ENCODE measurements around the gene COL26A1.
A peak's percentile ranks its signal among the peaks of the same experiment; 100 is the strongest.

The COL26A1 gene

GRCh38 chr7:101373812-101374614, 11.3 kb downstream of the COL26A1 start:
- no peak for DNase-seq (ENCODE audit: low spot score)

DNA sequence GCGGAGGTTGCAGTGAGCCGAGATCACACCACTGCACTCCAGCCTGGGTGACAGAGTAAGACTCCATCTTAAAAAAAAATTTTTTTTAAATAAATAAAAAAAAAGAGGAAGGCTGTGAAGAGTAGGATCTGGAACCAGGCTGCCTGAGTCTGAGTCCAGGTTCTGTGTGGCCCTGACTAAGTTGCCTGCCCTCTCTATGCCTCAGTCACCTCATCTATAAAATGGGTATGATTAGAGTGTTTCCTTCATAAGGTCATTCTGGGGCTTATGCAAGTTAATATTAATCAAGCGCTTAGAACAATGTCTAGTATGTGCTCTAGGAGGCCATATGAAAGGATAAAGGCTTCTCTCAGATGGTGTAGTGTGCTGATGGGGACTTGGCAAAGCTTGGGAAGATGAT, 12.3 kb downstream of the COL26A1 start:
- no peak for DNase-seq (ENCODE audit: low spot score)

DNA sequence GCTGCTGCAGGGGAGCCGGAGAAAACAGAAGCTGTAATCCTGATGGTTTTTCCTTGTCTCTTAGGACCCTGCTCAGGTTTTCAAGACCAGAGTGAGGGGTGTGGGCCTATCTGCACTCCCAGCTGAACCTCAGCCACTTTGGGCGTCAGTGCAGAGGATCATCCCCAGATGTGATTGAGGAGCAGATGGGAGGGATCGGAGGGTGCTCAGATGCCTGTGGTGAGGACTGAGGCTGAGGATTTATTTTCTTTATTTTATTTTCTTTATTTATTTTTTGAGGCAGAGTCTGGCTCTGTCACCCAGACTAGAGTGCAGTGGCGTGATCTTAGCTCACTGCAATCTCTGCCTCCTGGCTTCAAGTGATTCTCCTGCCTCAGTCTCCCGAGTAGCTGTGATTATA, 13.9 kb downstream of the COL26A1 start:
- DNase-seq (ENCODE audit: low spot score): no peak

- DNase-seq (ENCODE audit: low spot score): no peak
Observed at GRCh38 chr7:101377189-101377736, 14.6 kb downstream of the COL26A1 start.

DNA sequence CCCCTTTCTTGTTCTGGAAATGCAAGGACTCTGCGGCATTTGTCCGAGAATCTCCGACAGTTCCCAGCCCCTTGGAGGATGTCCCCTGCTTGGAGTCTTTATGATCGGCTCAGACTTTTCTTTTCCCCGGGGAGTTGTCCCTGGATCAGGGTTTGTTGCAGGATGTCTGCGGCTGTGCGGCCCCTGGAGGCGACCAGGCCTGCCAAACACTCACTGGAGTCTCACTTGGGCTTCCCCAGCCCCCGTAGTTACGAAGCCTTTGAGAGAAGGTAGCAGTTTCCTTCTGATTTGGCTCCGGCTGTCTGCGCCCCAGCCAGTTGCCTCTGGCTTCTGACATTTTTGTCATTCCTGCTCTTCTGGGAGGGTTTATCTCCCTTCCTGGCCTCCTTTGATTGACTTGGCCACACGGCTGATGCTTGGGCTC, 16.1 kb downstream of the COL26A1 start:
- no peak for DNase-seq (ENCODE audit: low spot score)

- no peak for DNase-seq (ENCODE audit: low spot score)
Observed at GRCh38 chr7:101379302-101379701, 16.6 kb downstream of the COL26A1 start.

- no peak for DNase-seq (ENCODE audit: low spot score)
Observed at GRCh38 chr7:101381549-101382111, 19.0 kb downstream of the COL26A1 start.

GRCh38 chr7:101382937-101383336, 20.3 kb downstream of the COL26A1 start:
- no peak for DNase-seq (ENCODE audit: low spot score)

GRCh38 chr7:101386177-101386557, 23.5 kb downstream of the COL26A1 start:
- no peak for DNase-seq (ENCODE audit: low spot score)

- no peak for DNase-seq (ENCODE audit: low spot score)
Observed at GRCh38 chr7:101386558-101387231, 24.0 kb downstream of the COL26A1 start.

DNA sequence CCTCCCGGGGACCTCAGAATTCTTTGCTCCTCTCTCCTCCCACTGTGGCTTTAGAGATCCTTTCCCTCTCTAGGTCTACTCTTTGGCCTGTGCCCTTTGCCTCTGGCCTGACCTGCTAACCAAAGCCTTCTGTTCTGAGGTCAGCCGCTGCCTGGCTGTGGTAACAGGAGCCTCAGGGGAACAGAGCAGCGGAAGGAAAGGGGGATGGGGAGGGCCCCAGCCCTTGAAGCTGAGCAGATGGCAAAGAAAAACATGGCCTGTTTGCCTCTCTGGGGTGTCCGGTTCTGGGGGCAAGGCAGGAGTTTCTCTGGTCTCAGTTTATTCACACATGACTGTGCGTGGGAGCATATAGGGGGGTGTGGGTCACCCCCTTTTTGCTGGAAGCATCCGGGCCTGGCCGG, 28.2 kb downstream of the COL26A1 start:
- peak; percentile 63 for DNase-seq (ENCODE audit: low spot score)

DNA sequence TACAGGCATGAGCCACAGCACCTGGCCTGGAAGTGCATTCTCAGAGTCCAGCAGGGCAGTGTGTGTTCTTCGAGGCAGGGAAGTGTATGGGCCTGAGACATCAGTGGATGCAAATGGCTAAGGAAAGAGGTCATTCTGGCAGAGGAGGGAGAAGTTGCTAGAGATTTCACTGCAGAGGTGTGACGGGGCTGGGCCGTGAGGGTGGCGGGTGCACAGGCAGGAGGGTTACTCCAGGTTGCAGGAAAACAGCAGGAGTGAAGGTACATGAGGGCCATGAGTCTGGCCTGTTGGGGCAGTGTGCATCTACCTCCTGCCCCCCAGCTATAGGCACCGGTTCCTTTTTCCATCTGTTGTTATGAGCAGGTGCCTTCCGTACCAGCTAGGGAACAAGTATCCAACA, 29.3 kb downstream of the COL26A1 start:
- no peak for DNase-seq (ENCODE audit: low spot score)

- no peak for DNase-seq (ENCODE audit: low spot score)
Observed at GRCh38 chr7:101393865-101394264, 31.2 kb downstream of the COL26A1 start.

DNA sequence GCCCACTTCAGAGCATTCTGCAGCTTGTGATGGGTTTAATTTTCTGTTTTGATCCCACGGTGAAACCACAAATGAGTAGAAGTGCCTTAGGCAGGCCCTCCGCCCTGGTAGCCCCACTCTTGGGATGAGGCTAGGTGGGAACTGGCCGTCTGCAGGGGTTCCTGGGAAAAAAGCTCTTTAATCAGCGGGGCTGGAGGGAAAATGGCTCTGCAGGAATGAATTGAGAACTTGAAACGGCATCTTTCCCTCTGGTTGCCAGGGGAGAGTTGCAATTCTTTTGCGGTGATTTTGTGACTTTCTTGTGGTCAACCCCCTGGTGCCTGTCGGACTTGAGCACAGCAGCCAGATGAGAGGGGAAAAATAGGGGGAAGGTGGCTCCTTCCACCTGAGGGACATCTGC, 32.7 kb downstream of the COL26A1 start:
- no peak for DNase-seq (ENCODE audit: low spot score)

- no peak for DNase-seq (ENCODE audit: low spot score)
Observed at GRCh38 chr7:101397243-101397642, 34.6 kb downstream of the COL26A1 start.

GRCh38 chr7:101397770-101398324, 35.2 kb downstream of the COL26A1 start:
- no peak for DNase-seq (ENCODE audit: low spot score)

GRCh38 chr7:101398396-101399289, 36.0 kb downstream of the COL26A1 start:
- no peak for DNase-seq (ENCODE audit: low spot score)

- DNase-seq (ENCODE audit: low spot score): no peak
Observed at GRCh38 chr7:101399759-101400158, 37.1 kb downstream of the COL26A1 start.

DNA sequence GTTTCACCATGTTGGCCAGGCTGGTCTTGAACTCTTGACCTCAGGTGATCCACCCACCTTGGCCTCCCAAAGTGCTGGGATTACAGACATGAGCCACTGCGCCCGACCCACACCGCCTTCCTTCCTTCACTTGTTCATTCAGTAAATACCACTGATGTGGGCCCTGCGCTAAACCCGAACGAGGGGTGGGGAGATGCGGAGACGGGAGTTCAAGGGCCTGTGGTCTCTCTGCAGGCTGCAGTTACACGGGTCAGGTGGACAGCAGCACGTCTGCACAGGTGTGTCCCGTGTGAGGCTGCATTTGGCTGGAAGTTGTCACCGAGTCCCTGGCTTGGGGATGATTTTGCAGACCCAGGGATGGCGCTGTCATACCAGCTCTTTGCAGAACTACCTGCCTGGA, 38.1 kb downstream of the COL26A1 start:
- DNase-seq (ENCODE audit: low spot score): no peak

DNA sequence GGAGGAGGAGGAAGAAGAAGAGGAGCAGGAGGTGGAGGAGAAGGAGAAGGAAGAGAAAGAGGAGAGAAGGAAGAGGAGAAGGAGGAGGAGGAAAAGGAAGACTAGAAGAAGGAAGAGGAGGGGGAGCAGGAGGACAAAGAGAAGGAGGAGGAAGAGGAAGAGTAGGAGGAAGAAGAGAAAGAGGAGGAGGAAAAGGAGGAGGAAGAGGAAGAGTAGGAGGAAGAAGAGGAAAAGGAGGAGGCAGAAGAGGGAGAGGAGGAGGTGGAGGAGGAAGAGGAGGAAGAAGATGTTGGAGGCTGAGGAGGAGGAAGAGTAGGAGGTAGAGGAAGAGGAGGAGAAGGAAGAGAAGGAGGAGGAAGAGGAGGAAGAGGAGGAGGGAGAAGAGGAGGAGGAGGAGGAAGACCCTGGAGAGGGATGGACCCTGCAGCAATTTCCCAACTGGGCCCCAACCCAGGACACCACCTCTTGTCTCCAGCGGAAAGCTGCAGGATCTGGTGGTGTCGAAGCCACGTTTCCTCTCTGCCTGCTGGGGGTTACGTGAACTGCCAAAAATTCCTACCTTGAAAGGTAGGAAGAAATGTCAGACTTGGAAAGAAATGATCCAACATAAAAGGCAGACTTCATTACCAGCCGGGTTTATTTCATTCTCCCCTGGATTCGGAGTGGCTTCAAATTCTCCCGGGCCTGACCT, 38.9 kb downstream of the COL26A1 start:
- DNase-seq (ENCODE audit: low spot score): no peak
